ELF-1 (cell line): ENCODE results near the gene MAP2.

Experiments used
- DNase-seq: peaks from one replicate; pipeline ENCODE4 v3.0.0-alpha.2; 2016; ENCODE audit warnings: low read depth, low spot score

The MAP2 gene

GRCh38 chr2:209713219-209713618 lies 289.4 kb downstream of the MAP2 start:
- no peak for DNase-seq

DNA sequence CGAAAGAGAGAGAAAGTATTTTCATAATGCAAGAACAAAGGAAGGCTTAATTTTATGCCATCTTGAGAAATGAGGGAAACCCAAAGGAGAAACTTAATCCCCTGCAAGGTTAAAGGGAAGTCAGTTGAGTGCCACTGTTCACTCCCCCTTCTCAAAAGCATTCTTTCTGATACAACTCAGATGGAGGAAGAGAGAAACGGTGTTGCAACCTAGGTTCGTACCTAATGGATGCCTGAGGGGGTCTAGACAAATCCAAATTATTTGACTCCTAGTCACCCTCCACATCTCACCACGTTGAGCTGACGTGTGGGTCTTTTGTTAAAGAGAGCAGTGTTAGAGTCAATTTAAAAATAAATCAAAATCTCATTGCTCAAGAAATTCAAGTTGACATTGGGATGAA lies 295.2 kb downstream of the MAP2 start:
- no peak for DNase-seq

DNA sequence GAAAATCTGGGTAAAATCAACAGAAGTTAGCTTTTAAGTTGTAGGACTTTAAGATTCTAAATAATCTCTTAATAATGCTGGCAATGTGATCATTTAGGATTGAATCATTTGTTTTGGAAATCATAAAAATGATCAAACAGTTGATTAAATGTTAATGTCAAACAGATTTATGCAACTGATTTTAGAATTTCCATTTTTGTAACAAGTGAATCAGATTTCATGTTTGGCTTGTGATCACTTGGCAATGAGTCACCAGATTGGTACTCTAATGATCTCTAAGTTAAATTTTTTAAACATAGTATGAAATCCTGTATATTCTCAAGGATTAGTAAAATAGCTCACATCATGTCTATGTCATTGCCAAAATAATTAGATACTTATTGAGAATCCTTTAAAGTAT lies 297.6 kb downstream of the MAP2 start:
- DNase-seq: no peak

- no peak for DNase-seq
Observed at GRCh38 chr2:209726311-209726710, 302.5 kb downstream of the MAP2 start.

GRCh38 chr2:209727077-209727476 lies 303.2 kb downstream of the MAP2 start:
- no peak for DNase-seq

- no peak for DNase-seq
Observed at GRCh38 chr2:209734805-209735204, 311.0 kb downstream of the MAP2 start.

GRCh38 chr2:209741953-209742352 lies 318.1 kb downstream of the MAP2 start:
- DNase-seq: no peak

- no peak for DNase-seq
Observed at GRCh38 chr2:209753020-209753419, 329.2 kb downstream of the MAP2 start.

GRCh38 chr2:209757163-209757562 lies 333.3 kb downstream of the MAP2 start:
- DNase-seq: peak; percentile 5

DNA sequence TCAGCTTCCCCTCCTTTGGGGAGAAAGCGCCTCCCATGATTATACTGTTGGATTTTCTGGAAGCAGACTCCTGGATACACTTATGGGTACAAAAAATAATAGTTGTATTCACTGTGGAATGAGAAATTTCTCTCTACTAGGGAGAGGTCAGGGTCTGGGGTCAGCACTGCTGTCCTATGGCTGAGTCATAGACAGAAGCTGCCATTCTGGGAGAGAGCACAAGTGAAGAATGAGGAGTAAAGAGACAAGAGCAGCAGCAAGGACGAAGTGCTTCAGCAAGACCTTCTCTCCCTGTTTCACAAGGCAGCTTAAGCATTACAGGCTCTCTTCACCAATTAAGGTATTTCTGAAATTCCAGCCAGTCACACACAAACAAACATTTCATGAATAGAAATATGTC lies 337.7 kb downstream of the MAP2 start:
- no peak for DNase-seq

DNA sequence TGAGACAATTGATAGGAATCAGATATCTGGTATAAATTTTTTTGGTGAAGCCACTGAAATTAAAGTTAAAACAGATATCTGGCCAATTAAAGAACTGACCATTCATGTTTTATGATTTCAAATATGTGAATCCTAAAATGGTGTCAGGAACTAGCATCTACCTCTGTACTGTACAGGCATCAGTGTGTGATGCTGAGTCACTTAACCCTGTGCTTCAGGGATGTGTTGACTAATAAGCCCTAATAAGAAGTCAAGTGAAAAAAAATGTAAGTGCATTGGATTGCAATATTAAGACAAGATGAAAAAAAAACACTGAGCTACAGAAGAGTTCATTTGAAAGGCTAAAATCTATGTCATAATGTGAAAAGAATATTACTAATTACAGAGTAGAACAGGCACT lies 338.7 kb downstream of the MAP2 start:
- no peak for DNase-seq

- DNase-seq: no peak
Observed at GRCh38 chr2:209763106-209763505, 339.3 kb downstream of the MAP2 start.

- DNase-seq: no peak
Observed at GRCh38 chr2:209766613-209767012, 342.8 kb downstream of the MAP2 start.

DNA sequence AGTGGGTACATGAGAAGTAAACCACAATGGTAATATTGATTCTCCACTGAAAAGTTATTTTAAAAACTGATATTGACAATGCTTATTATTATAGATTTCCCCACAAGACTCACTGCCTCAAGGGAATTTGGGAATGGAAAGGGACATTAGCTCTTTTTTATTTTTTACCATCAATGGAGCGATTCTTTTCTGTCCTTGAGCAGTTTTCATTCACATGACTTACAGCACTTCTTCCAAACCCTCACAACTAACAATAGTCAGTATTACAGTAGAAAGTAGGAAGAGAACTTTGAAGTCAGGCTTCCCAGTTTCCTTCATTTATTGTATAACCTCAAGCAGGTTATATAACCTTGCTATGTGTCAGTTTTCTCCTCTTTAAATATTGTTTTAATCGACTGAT lies 343.5 kb downstream of the MAP2 start:
- DNase-seq: no peak

DNA sequence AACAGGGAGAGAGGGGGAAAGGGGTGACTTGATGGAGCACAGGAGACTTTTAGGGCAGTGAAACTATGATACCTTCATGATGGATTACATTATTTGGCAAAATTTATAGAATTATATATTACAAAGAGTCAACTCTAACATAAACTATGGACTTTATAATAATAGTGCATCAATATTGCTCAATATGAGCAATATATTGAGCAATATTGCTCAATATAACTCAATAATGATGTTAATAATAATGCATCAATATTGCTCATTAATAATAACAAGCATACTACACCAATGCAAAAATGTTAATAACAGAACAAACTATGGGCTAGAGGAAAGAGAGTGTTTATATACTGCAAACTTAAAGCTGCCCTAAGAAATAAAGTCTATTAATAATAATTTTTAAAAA lies 344.7 kb downstream of the MAP2 start:
- DNase-seq: no peak

- DNase-seq: peak; percentile 85
Observed at GRCh38 chr2:209771474-209772289, 347.8 kb downstream of the MAP2 start, which contains the start of gene UNC80. Gene UNC80 (plus strand): TSS chr2:209771832. CDS start chr2:209772073, 241 bp downstream.

GRCh38 chr2:209772290-209772685 lies 348.4 kb downstream of the MAP2 start:
- no peak for DNase-seq

- no peak for DNase-seq
Observed at GRCh38 chr2:209773377-209773776, 349.5 kb downstream of the MAP2 start.
